ENCODE data around the gene IL1RL1. TPM values are rescaled to one million over a fixed set of nuclear protein-coding genes. Genes with fewer than 3 reads are reported as not detected.

IL1RL1 gene
- total RNA-seq, 1 donor: 2.7 TPM

DNA sequence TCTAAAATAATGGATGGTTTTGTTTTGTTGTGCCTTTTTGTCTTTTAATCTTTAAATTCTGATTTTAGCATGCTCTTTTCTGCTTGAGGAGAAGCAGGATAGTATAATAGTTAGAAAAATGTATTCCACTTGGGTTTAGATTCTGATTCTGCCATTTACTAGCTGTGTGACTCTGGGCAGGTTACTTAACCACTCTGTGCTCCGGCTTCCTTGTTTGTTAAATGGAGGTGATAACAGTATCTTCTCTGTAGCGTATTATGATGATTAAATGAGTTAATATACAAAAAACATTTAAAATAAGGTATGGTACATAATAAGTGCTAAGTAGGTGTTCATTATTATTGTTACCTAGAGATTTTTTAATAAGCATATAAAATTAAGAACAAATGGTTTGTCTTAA lies 84.6 kb downstream of the IL1RL1 start:
- no peaks in the 10 kb centered on the region for H3K9me3 ChIP-seq (ENCODE audit: low read depth, low read length)
- H3K4me1 ChIP-seq (ENCODE audit: insufficient read depth, low read length): no peaks in the 10 kb centered on the region
- H3K27me3 ChIP-seq (ENCODE audit: insufficient read depth, low read length): no peaks in the 10 kb centered on the region
- no peak overlapping the region for H3K4me3 ChIP-seq (ENCODE audit: low read length)

DNA sequence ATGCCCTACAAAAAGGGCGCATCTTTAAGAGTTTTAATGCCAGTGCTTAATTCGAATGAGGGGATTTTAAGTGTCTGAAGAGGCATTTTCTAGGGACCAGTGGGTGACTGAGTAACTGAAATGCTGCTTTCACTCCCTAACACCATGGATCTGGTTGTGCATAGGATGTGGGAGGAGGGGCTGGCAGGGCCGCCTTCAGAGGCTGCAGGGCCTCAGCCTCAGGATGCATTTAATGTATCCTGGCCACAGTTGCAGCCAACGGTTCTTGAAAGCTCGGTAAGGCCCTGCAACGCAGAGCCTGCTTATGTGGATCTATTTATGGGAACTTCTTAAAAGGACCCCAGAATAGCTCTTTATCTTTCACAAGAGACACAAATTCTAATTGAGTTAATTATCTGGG lies 85.8 kb downstream of the IL1RL1 start:
- Histone ChIP-seq H3K4me1 (ENCODE audit: insufficient read depth, low read length) (no peaks in the 10 kb centered on the region), H3K4me3 (ENCODE audit: low read length) (no peak overlapping the region), H3K27me3 (ENCODE audit: insufficient read depth, low read length) (no peaks in the 10 kb centered on the region), H3K9me3 (ENCODE audit: low read depth, low read length) (no peaks in the 10 kb centered on the region)

DNA sequence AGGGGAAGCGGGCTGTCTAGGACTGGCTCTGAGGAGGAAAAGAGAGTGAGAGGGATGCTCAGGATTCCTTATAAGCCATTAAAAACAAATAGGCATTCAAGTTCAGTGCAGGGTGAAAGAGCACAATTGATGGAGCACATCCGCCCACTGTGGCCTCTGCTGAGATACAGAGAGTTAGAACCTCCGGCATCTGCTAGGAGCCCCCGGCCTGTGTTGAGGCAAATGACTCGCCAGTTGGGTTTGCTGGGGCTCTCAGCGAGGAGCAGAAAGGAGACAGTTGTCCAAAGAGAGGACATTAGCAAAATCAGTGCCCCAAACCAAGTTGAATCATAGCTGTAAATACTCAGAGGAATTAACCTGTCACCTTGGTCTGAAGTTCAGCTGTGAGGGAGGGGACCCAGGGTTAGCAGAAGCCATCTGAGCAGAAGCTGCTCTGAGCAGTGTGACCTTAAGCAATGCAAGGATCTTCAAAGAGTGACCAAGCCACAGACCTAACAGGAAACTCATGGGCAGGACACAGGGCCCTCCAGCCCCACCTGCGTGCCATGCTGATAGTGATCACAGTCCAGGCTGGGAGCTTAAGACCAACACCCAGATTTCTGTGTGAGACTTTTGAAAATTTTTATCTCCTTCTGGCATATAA lies 88.3 kb downstream of the IL1RL1 start:
- no peaks in the 10 kb centered on the region for H3K4me1 ChIP-seq (ENCODE audit: insufficient read depth, low read length)
- H3K4me3 ChIP-seq (ENCODE audit: low read length): no peak overlapping the region
- H3K9me3 ChIP-seq (ENCODE audit: low read depth, low read length): no peaks in the 10 kb centered on the region
- H3K27me3 ChIP-seq (ENCODE audit: insufficient read depth, low read length): no peaks in the 10 kb centered on the region

DNA sequence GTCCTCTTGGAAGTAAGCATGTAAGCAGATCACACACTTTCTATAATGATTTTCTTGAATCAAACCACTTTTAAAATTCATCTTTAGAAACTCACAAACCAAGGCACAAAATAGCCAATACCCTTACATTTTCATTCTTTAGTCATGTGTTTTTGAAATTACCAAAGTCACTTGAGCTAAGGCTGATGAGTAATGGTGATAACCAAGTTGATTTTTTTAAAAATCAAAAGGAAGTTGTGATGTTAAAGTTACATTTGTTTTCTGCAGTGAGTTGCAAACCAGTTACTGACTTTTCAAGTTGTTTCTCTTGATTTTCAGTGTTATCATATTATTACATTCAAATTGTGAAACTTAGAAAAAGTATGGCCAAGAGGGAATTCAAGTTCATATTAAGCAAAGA lies 90.1 kb downstream of the IL1RL1 start:
- no peaks in the 10 kb centered on the region for H3K9me3 ChIP-seq (ENCODE audit: low read depth, low read length)
- no peak overlapping the region for H3K4me3 ChIP-seq (ENCODE audit: low read length)
- H3K27me3 ChIP-seq (ENCODE audit: insufficient read depth, low read length): no peaks in the 10 kb centered on the region
- no peaks in the 10 kb centered on the region for H3K4me1 ChIP-seq (ENCODE audit: insufficient read depth, low read length)

Other genes starting within 250 kb of the IL1RL1 start
- 2.6 TPM for gene IL1R1, start 168.8 kb upstream of the IL1RL1 start, total RNA-seq
- gene IL1RL2, start 124.5 kb upstream of the IL1RL1 start, total RNA-seq: 0.31 TPM
- 6.5 TPM for gene IL18R1, start 44.2 kb downstream of the IL1RL1 start, total RNA-seq
- gene IL18RAP, start 111.6 kb downstream of the IL1RL1 start, total RNA-seq: 33.5 TPM
- under 0.01 TPM for gene SLC9A4, start 161.7 kb downstream of the IL1RL1 start, total RNA-seq

All from mononuclear cell (primary cell).